ENCODE measurements around the gene REL. TPM values are rescaled to one million over a fixed set of nuclear protein-coding genes. Genes with fewer than 3 reads are reported as not detected.
A peak's percentile ranks its signal among the peaks of the same experiment; 100 is the strongest.

REL gene
- total and polyA plus RNA-seq, 9 of the 15 experiments (the other 6 are each of a cell fraction or from before 2014, with no cell fraction given), result 0.63 to 8.6 (median 6.3) TPM

GRCh38 chr2:60881047-60881932, at the start of gene REL (continued):
- peak; percentile 88 for TF ChIP-seq RBFOX2 (IDR thresholded peaks at IDR 0.05; ENCODE audit: low read depth, low read length)
- TF ChIP-seq TCF7 (IDR thresholded peaks at IDR 0.05; ENCODE audit: borderline replicate concordance), result no peak
- peak; percentile 12 for TF ChIP-seq MEIS2 (IDR thresholded peaks at IDR 0.05; ENCODE audit: partially characterized antibody)
- no peak for TF ChIP-seq ZNF134 (CRISPR knock-in tag; conservative IDR thresholded peaks at IDR 0.05)
- TF ChIP-seq ZNF184 (CRISPR knock-in tag; IDR thresholded peaks at IDR 0.05), result no peak
- no peak for TF ChIP-seq ESRRA (IDR thresholded peaks at IDR 0.05; ENCODE audit: borderline replicate concordance, low read depth)
- TF ChIP-seq SIN3B (IDR thresholded peaks at IDR 0.05; ENCODE audit: low read depth), result peak; percentile 24; the same call in 1 of the 2 replicates
- no peak for TF ChIP-seq ZNF318 (IDR thresholded peaks at IDR 0.05; ENCODE audit: borderline replicate concordance in 1 of 2, low read depth in 1 of 2)
- no peak for TF ChIP-seq ZNF232 (CRISPR knock-in tag; IDR thresholded peaks at IDR 0.05)
- no peak for TF ChIP-seq FOS (IDR thresholded peaks at IDR 0.05; ENCODE audit: extremely low read depth, insufficient read length)
- TF ChIP-seq SRSF9 (IDR thresholded peaks at IDR 0.05; ENCODE audit: borderline replicate concordance, low read depth, low read length), result no peak
- TF ChIP-seq HNRNPUL1 (IDR thresholded peaks at IDR 0.05; ENCODE audit: low read length), result no peak
- TF ChIP-seq ZNF24 (IDR thresholded peaks at IDR 0.05), result no peak
- no peak for TF ChIP-seq BCLAF1 (IDR thresholded peaks at IDR 0.05; ENCODE audit: borderline replicate concordance in 1 of 2, control insufficient read depth in 1 of 2, low read depth in 2 of 2, low read length in 1 of 2)
- TF ChIP-seq MEF2D (tag; conservative IDR thresholded peaks at IDR 0.05; ENCODE audit: low read depth), result no peak
- TF ChIP-seq MTA1 (IDR thresholded peaks at IDR 0.05; ENCODE audit: borderline replicate concordance), result peak; percentile 21; the same call in 1 of the 2 replicates
